ENCODE measurements around the gene RPL18. TPM values are rescaled to one million over a fixed set of nuclear protein-coding genes. Genes with fewer than 3 reads are reported as not detected.
A peak's percentile ranks its signal among the peaks of the same experiment; 100 is the strongest.

Gene RPL18
- total and polyA plus RNA-seq, 9 of the 15 experiments (the other 6 are each of a cell fraction or from before 2014, with no cell fraction given), result 312 to 2,635 (median 1,653) TPM

- peak; percentile 31; the same call in 1 of the 2 replicates for TF ChIP-seq KLF6 (CRISPR knock-in tag; IDR thresholded peaks at IDR 0.05; ENCODE audit: borderline replicate concordance)
- TF ChIP-seq ZBTB34 (CRISPR knock-in tag; IDR thresholded peaks at IDR 0.05), result no peak
- TF ChIP-seq RAD21 (CRISPR knock-in tag; conservative IDR thresholded peaks at IDR 0.05 in 1 of 2, IDR thresholded peaks at IDR 0.05 in 1 of 2), result peak; percentile 89 to 95
- TF ChIP-seq RNF2 (IDR thresholded peaks at IDR 0.05), result peak; percentile 41; the same call in 1 of the 2 replicates
- peak; percentile 88 for TF ChIP-seq BCOR (IDR thresholded peaks at IDR 0.05)
- TF ChIP-seq ZBTB26 (CRISPR knock-in tag; IDR thresholded peaks at IDR 0.05), result peak; percentile 69; the same call in 1 of the 2 replicates
- TF ChIP-seq TCF15 (CRISPR knock-in tag; IDR thresholded peaks at IDR 0.05), result no peak
- no peak for TF ChIP-seq NFIX (CRISPR knock-in tag; IDR thresholded peaks at IDR 0.05; ENCODE audit: low read depth)
- no peak for TF ChIP-seq FOXP1 (CRISPR knock-in tag; IDR thresholded peaks at IDR 0.05)
- TF ChIP-seq THRAP3 (IDR thresholded peaks at IDR 0.05; ENCODE audit: borderline replicate concordance), result 0 out of 2 replicates have a peak, but pooled peaks have one; percentile 32
- TF ChIP-seq ZNF174 (CRISPR knock-in tag; IDR thresholded peaks at IDR 0.05), result no peak
- no peak for TF ChIP-seq ZNF124 (CRISPR knock-in tag; IDR thresholded peaks at IDR 0.05)
- peak; percentile 41 for TF ChIP-seq CXXC5 (CRISPR knock-in tag; IDR thresholded peaks at IDR 0.05)
- TF ChIP-seq GATAD2A (IDR thresholded peaks at IDR 0.05), result peak; percentile 53
- peak; percentile 86 for TF ChIP-seq NBN (IDR thresholded peaks at IDR 0.05; ENCODE audit: low read depth)
- TF ChIP-seq POLR2G (IDR thresholded peaks at IDR 0.05; ENCODE audit: low read depth, low read length), result peak; percentile 57
- TF ChIP-seq MNT (conservative IDR thresholded peaks at IDR 0.05), result peak; percentile 76 to 80; a peak in 3 of 4 replicates
- TF ChIP-seq HES1 (IDR thresholded peaks at IDR 0.05; ENCODE audit: low read depth), result 0 out of 2 replicates have a peak, but pooled peaks have one; percentile 12
- TF ChIP-seq NCOR1 (IDR thresholded peaks at IDR 0.05), result peak; percentile 67
- TF ChIP-seq RBFOX2 (IDR thresholded peaks at IDR 0.05; ENCODE audit: low read depth, low read length), result peak; percentile 46; the same call in 1 of the 2 replicates
- TF ChIP-seq DIDO1 (tag; IDR thresholded peaks at IDR 0.05; ENCODE audit: low read depth), result peak; percentile 67; the same call in 1 of the 2 replicates
- no peak for TF ChIP-seq ZNF24 (IDR thresholded peaks at IDR 0.05)
- peak; percentile 52; the same call in 1 of the 2 replicates for TF ChIP-seq NFATC3 (IDR thresholded peaks at IDR 0.05)
- TF ChIP-seq RAD51 (IDR thresholded peaks at IDR 0.05; ENCODE audit: borderline replicate concordance, low read depth), result peak; percentile 8; the same call in 1 of the 2 replicates
- no peak for TF ChIP-seq ZNF785 (CRISPR knock-in tag; IDR thresholded peaks at IDR 0.05)
Measured at GRCh38 chr19:48646001-48646721, 27.2 kb upstream of the RPL18 start, which contains the start of gene CA11 (continued).

Data from K562 (cell line).